ENCODE data around the gene CA5B.
A peak's percentile ranks its signal among the peaks of the same experiment; 100 is the strongest.
"Not testable (repeated sequence)": the region's sequence is repeated elsewhere in the genome, so short reads cannot be mapped to it uniquely, and the experiment has no call there.

CA5B gene

GRCh38 chrX:15737190-15737958, 696 bp upstream of the CA5B start:
- ATAC-seq (no peak), DNase-seq (no peak)
- no peaks in the 10 kb centered on the region for H3K9me3 Mint-ChIP-seq

GRCh38 chrX:15739886-15740285, 1.8 kb downstream of the CA5B start:
- no peak overlapping the region for H3K27ac Mint-ChIP-seq
- H3K36me3 Mint-ChIP-seq (ENCODE audit: low read depth): peaks cover 8% of the 10 kb centered on the region
- H3K4me1 Mint-ChIP-seq: peaks cover 51% of the 10 kb centered on the region
- DNase-seq (no peak), ATAC-seq (no peak)
- no peak overlapping the region for H3K4me3 Mint-ChIP-seq
- no peaks in the 10 kb centered on the region for H3K9me3 Mint-ChIP-seq
- no peaks in the 10 kb centered on the region for H3K27me3 Mint-ChIP-seq

More at GRCh38 chrX:15737190-15737958, 696 bp upstream of the CA5B start:
- H3K27me3 Mint-ChIP-seq: no peaks in the 10 kb centered on the region
- peak overlapping the region; percentile 59 for H3K27ac Mint-ChIP-seq
- H3K4me3 Mint-ChIP-seq: peak overlapping the region; percentile 81
- peaks cover 2% of the 10 kb centered on the region for H3K36me3 Mint-ChIP-seq (ENCODE audit: low read depth)
- H3K4me1 Mint-ChIP-seq: peaks cover 34% of the 10 kb centered on the region

DNA sequence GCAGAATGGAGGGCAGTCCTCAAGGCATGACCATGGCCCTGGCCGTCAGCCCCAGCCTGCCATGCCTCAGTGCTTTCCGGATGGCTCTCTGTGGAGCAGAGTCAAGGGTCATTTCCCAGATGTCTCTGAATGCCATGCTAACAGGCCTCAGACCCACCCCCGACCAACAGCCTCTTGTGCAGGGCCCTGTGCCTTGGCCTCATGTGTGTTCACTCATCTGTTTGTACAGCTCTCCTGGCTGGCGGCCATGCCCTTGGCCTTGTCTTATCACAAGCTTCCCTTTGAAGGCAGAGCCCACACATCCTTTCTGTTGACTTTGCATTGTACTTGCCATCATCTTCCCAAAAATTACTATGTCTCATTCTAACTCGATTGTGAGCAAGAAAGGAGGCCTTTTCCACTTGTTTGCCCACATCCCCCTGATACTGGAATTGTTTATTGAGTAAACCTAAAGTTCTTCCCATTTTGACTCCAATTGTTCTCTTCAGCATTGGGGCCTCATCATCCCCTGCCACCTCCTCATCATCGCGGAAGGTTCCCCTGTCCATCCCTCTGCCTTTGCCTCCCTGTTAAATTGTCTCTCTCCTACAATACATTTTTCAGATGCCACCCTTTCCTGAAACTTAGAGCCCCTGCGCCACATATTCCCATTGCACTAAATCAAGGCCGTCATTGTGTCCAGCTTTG, 6.3 kb downstream of the CA5B start:
- ATAC-seq: no peak
- DNase-seq: no peak
- Mint-ChIP-seq H3K36me3 (ENCODE audit: low read depth) (peaks cover 10% of the 10 kb centered on the region), H3K9me3 (no peaks in the 10 kb centered on the region), H3K4me3 (no peak overlapping the region), H3K27ac (no peak overlapping the region), H3K4me1 (peaks cover 55% of the 10 kb centered on the region), H3K27me3 (no peaks in the 10 kb centered on the region)

DNA sequence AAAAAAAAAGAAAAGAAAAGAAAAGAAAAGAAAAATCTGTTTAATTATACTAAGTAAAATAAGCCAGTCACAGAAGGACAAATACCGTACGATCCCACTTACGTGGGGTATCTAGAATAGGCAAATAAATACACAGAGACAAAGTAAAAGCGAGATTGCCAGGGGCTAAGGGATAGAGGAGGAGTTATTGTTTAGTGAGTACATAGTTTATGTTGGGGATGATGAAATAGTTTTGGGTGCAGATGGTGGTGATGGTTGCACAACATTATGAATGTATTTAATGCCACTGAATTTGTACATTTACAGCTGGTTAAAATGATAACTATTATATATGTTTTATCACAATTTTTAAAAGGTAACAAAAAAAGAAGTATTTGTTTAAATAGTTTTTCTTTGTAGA, 7.1 kb downstream of the CA5B start:
- peaks cover 10% of the 10 kb centered on the region for H3K36me3 Mint-ChIP-seq (ENCODE audit: low read depth)

DNA sequence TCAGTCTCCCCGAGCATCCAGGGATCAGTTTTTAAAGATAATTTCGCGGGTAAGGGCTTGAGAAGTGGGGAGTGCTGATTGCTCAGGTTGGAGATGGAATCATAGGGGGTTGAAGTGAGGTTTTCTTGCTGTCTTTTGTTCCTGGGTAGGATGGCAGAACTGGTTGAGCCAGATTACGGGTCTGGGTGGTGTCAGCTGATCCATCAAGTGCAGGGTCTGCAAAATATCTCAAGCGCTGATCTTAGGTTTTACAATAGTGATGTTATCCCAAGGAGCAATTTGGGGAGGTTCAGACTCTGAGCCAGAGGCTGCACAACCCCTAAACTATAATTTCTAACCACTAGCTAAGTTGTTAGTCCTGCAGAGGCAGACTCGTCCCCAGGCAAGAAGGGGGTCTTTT, 8.6 kb downstream of the CA5B start:
- not testable (repeated sequence) for DNase-seq; H3K36me3 Mint-ChIP-seq (ENCODE audit: low read depth); H3K9me3 Mint-ChIP-seq; H3K4me3 Mint-ChIP-seq; ATAC-seq; H3K27me3 Mint-ChIP-seq; H3K27ac Mint-ChIP-seq
- peaks cover 66% of the 10 kb centered on the region for H3K4me1 Mint-ChIP-seq

More for the DNA sequence above, 7.1 kb downstream of the CA5B start:
- H3K9me3 Mint-ChIP-seq: no peaks in the 10 kb centered on the region
- H3K4me1 Mint-ChIP-seq: peaks cover 55% of the 10 kb centered on the region
- no peak overlapping the region for H3K4me3 Mint-ChIP-seq
- ATAC-seq (no peak), DNase-seq (no peak)
- no peak overlapping the region for H3K27ac Mint-ChIP-seq
- H3K27me3 Mint-ChIP-seq: no peaks in the 10 kb centered on the region

- Mint-ChIP-seq H3K27ac (no peak overlapping the region), H3K36me3 (ENCODE audit: low read depth) (peaks cover 10% of the 10 kb centered on the region), H3K4me1 (peaks cover 68% of the 10 kb centered on the region), H3K27me3 (no peaks in the 10 kb centered on the region), H3K4me3 (no peak overlapping the region), H3K9me3 (no peaks in the 10 kb centered on the region)
- ATAC-seq (no peak), DNase-seq (no peak)
These were observed 9.6 kb downstream of the CA5B start for GRCh38 chrX:15747626-15748173.

DNA sequence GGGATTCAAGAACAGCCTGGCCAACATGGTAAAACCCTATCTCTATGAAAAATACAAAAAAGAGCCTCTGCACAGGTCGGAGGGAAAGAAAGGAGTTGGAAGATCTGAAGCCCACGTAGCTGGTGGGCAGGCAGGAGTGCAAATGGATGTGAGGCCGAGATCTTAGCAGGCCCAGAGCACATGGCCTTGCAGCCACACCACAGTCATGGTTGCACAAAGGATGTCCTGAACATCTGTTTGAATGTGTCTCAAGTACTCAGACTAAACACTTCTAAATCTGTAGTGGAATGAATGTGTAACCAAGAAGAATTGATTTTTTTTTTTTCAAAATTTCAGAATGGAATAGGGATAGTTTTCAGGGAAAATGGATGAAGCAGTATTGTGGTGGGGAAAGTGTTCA, 10.8 kb downstream of the CA5B start:
- Mint-ChIP-seq H3K27me3 (no peaks in the 10 kb centered on the region), H3K9me3 (no peaks in the 10 kb centered on the region), H3K4me1 (peaks cover 67% of the 10 kb centered on the region), H3K27ac (peak overlapping the region; percentile 92), H3K4me3 (no peak overlapping the region), H3K36me3 (ENCODE audit: low read depth) (peaks cover 8% of the 10 kb centered on the region)
- DNase-seq (no peak), ATAC-seq (no peak)

DNA sequence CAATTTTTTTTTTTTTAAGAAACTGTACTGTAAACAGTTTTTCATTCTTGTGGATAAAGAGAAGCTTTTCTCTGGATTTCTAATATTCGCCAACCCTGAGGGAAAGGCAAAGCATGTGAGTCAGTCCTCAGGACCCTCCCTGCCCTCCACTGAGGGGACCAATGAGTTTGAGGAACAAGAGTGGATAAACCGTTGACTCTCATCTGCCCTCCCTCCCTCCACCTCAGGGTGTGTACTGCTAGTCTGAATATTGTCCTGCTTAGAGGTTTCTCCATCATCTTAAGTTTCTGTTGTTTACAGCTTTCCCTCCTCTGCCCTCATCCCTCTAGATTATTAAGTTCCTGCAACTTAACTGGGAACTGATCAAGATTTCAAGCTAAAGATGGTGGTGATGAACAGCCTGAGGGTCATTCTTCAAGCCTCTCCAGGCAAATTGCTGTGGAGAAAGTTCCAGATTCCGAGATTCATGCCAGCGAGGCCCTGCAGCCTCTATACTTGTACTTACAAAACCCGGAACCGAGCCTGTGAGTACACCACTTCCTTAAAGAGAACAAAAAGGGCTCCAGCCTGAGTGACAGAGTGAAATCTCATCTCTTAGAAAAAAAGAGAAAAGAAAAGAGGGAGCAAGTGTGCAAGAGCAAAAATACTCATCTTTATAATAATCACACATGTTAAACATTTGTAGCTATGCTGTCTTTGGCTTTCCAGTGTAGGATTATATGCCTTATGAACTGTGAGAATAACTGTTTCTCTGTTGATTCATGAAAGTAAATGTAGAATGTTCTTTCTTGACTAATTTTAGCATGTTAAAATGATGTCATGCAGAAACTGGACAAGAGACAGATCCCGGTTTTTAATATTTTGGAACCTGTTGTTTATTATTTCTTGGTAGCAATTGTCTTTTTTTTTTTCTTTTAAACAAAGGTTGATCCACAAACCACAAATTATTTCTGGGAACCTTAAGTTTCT, 11.9 kb downstream of the CA5B start:
- H3K9me3 Mint-ChIP-seq: no peaks in the 10 kb centered on the region
- peak overlapping the region; percentile 60 for H3K4me3 Mint-ChIP-seq
- peak overlapping the region; percentile 92 for H3K27ac Mint-ChIP-seq
- peaks cover 69% of the 10 kb centered on the region for H3K4me1 Mint-ChIP-seq
- peaks cover 4% of the 10 kb centered on the region for H3K36me3 Mint-ChIP-seq (ENCODE audit: low read depth)
- H3K27me3 Mint-ChIP-seq: no peaks in the 10 kb centered on the region
- ATAC-seq (peak; percentile 48), DNase-seq (no peak)

- Mint-ChIP-seq H3K27me3 (no peaks in the 10 kb centered on the region), H3K36me3 (ENCODE audit: low read depth) (peaks cover 4% of the 10 kb centered on the region), H3K27ac (peak overlapping the region; percentile 92), H3K9me3 (no peaks in the 10 kb centered on the region), H3K4me3 (peak overlapping the region; percentile 60), H3K4me1 (peaks cover 67% of the 10 kb centered on the region)
- DNase-seq (no peak), ATAC-seq (no peak)
These were observed 12.6 kb downstream of the CA5B start for GRCh38 chrX:15750611-15751154.

- Mint-ChIP-seq H3K36me3 (ENCODE audit: low read depth) (peaks cover 6% of the 10 kb centered on the region), H3K4me1 (peaks cover 67% of the 10 kb centered on the region)
- peak; percentile 74 for ATAC-seq
These were observed 13.2 kb downstream of the CA5B start for GRCh38 chrX:15751155-15751819.

DNA sequence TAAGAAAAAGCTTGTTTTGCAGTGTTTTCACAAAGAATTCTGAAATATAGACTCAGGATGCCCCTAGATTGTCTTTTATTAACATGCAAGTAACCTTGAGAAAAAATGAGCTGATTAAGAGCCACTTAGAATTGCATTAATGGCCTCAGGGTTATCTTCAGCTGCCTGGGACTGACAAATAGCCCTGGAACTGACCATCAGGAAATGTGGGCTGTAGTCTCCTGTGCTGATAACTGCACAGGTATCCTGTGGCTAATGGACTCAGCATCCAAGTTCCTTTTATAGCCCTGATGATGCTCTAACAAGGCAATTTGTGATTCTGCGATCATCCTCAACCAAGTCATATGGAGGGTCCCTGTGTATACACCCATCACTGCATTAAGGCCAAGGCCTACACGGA, 17.0 kb downstream of the CA5B start:
- ATAC-seq: no peak

More at GRCh38 chrX:15751155-15751819, 13.2 kb downstream of the CA5B start:
- no peaks in the 10 kb centered on the region for H3K9me3 Mint-ChIP-seq
- no peaks in the 10 kb centered on the region for H3K27me3 Mint-ChIP-seq
- peak overlapping the region; percentile 92 for H3K27ac Mint-ChIP-seq
- peak overlapping the region; percentile 60 for H3K4me3 Mint-ChIP-seq
- no peak for DNase-seq

DNA sequence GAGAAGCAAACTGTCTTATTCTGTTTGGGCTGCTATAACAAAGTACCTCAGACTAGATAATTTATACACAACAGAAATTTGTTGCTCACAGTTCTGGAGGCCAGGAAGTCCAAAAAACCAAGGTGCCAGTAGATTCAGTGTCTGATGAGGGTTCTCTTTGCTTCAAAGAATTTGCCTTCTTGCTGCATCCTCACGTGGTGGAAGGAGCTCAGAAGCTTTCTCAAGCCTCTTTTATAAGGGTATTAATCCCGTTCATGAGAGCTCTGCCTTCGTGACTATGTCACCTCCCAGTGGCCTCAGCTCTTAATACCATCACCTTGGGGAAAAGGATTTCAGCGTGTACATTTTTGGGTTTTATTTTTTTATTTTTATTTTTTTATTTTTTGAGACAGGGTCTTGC, 20.1 kb downstream of the CA5B start:
- no peaks in the 10 kb centered on the region for H3K27me3 Mint-ChIP-seq
- ATAC-seq (no peak), DNase-seq (no peak)
- H3K4me3 Mint-ChIP-seq: no peak overlapping the region
- peaks cover 42% of the 10 kb centered on the region for H3K4me1 Mint-ChIP-seq
- peaks cover 4% of the 10 kb centered on the region for H3K36me3 Mint-ChIP-seq (ENCODE audit: low read depth)
- no peaks in the 10 kb centered on the region for H3K9me3 Mint-ChIP-seq
- H3K27ac Mint-ChIP-seq: peak overlapping the region; percentile 61

More for the DNA sequence above, 17.0 kb downstream of the CA5B start:
- no peak for DNase-seq
- H3K4me3 Mint-ChIP-seq: no peak overlapping the region
- no peaks in the 10 kb centered on the region for H3K27me3 Mint-ChIP-seq
- H3K27ac Mint-ChIP-seq: no peak overlapping the region
- no peaks in the 10 kb centered on the region for H3K9me3 Mint-ChIP-seq
- H3K36me3 Mint-ChIP-seq (ENCODE audit: low read depth): peaks cover 6% of the 10 kb centered on the region
- H3K4me1 Mint-ChIP-seq: peaks cover 59% of the 10 kb centered on the region

DNA sequence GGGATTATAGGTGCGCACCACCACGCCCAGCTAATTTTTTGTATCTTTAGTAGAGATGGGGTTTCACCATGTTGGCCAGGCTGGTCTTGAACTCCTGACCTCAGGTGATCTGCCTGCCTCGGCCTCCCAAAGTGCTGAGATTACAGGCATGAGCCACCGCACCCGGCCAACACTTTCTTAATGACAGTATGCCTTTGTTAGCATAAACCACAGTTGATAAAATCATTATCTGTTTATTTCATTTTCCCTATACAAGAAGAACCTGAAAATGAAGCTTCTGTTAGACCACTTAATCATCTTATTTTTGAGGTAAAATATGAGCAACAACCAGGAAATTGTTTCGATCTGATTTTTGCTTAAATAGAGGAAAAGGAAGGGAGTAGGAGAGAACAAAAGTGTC, 21.8 kb downstream of the CA5B start:
- not testable (repeated sequence) for H3K4me3 Mint-ChIP-seq; DNase-seq; ATAC-seq; H3K36me3 Mint-ChIP-seq (ENCODE audit: low read depth); H3K27me3 Mint-ChIP-seq; H3K27ac Mint-ChIP-seq; H3K9me3 Mint-ChIP-seq
- peaks cover 32% of the 10 kb centered on the region for H3K4me1 Mint-ChIP-seq

All from activated naive CD8-positive, alpha-beta T cell treated with anti-CD3 and anti-CD28 coated beads, Interleukin-2, amount 50 U/mL, for 24 hours (primary cell).